HFF-Myc (cell line): Measurements from ENCODE around the gene CDCA5.

Source experiments
- DNase-seq: peaks from one replicate; pipeline ENCODE4 v3.0.0-alpha.2; 2011; ENCODE audit warnings: low read depth; ENCODE audit errors: extremely low read depth
- H3K4me3 ChIP-seq: replicated peaks from 2 replicates; pipeline ENCODE4 v1.5.1; 2011; ENCODE audit warnings: low read depth, mild to moderate bottlenecking, control low read depth, low read length
- TF ChIP-seq, protein P1 (sequence below): IDR thresholded peaks from 2 replicates; pipeline ENCODE4 v1.5.1; 2012; ENCODE audit warnings: mild to moderate bottlenecking, low read depth, low read length, control low read depth; ENCODE audit errors: missing control alignments

The CDCA5 gene

DNA sequence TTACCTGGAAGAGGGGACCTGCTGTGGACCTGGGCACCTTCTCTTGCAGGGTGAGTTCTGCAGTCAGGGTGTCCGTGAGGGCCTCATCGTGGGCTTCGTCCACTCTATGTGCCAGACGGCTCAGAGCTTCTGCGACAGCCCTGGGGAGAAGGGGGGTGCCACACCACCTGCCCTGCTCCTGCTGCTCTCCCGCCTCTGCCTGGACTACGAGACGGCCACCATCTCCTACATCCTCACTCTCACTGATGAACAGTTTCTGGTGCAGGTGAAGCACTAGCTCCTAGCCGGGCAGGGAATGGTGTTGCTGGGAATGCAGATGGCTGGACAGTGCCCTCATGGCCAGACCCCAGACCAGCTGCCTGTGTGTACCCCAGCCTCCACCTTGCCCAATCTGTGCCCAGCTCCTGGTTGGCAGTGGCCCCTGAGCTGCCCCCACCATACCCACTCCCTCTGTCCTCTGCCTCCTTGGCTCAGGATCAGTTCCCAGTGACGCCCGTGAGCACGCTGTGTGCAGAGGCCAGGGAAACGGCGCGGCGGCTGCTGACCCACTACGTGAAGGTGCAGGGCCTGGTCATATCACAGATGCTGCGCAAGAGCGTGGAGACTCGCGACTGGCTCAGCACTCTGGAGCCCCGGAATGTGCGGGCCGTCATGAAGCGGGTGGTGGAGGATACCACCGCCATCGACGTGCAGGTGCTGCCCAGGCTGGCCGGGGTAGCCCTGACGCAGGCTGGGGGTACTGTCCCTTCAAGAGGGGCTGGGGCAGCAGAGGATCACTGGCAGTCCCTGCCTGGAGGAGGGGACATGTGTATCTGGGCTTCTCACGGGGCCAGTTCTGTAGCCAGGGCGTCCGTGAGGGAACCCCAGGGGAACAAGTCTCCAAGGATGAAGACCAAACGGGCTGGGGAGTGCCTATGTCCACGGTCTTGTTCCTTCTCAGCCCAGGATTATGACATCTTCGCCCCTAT lies 25.7 kb upstream of the CDCA5 start:
- no peak overlapping the region for H3K4me3 ChIP-seq
- TF ChIP-seq, protein P1, sequence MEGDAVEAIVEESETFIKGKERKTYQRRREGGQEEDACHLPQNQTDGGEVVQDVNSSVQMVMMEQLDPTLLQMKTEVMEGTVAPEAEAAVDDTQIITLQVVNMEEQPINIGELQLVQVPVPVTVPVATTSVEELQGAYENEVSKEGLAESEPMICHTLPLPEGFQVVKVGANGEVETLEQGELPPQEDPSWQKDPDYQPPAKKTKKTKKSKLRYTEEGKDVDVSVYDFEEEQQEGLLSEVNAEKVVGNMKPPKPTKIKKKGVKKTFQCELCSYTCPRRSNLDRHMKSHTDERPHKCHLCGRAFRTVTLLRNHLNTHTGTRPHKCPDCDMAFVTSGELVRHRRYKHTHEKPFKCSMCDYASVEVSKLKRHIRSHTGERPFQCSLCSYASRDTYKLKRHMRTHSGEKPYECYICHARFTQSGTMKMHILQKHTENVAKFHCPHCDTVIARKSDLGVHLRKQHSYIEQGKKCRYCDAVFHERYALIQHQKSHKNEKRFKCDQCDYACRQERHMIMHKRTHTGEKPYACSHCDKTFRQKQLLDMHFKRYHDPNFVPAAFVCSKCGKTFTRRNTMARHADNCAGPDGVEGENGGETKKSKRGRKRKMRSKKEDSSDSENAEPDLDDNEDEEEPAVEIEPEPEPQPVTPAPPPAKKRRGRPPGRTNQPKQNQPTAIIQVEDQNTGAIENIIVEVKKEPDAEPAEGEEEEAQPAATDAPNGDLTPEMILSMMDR, result no peak
- DNase-seq, result no peak

DNA sequence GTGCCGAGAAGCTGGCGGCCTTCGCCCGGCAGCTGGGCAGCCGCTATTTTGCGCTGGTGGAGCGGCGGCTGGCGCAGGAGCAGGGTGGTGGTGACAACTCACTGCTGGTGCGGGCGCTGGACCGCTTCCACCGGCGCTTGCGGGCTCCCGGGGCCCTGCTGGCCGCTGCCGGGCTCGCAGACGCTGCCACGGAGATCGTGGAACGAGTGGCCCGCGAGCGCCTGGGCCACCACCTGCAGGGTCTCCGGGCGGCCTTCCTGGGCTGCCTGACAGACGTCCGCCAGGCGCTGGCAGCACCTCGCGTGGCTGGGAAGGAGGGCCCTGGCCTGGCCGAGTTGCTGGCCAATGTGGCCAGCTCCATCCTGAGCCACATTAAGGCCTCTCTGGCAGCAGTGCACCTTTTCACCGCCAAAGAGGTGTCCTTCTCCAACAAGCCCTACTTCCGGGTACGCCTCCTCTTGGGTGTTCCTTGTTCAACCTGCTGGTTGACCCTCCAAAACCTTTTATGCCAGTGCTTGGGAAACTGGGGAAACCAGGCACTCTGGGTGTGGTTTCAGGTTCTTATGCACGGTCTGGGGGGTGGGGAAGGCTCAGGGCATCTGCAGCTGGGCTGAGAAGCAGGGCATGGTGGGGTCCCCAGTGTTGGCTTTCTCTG lies 24.8 kb upstream of the CDCA5 start:
- TF ChIP-seq, protein P1, result no peak
- no peak for DNase-seq
- H3K4me3 ChIP-seq, result no peak overlapping the region

DNA sequence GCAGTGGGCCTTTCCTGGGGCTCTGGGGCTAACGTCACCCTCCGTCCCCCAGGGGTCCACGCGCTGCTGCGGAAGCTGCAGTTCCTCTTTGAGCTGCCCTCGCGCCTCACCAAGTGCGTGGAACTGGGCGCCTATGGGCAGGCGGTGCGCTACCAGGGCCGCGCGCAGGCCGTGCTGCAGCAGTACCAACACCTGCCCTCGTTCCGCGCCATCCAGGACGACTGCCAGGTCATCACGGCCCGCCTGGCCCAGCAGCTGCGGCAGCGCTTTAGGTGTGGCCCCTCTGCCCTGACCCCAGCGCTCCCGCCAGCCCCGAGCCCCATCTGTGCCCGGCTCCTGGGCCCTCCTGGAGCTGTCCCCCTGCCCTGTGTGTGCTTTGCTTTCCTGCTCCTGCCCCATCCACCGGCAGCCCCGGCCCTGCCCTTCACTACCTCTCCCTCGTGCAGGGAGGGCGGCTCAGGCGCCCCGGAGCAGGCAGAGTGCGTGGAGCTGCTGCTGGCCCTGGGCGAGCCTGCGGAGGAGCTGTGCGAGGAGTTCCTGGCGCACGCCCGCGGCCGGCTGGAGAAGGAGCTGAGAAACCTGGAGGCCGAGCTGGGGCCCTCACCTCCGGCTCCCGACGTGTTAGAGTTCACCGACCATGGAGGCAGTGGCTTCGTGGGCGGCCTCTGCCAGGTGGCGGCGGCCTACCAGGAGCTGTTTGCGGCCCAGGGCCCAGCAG lies 24.1 kb upstream of the CDCA5 start:
- DNase-seq, result no peak
- TF ChIP-seq, protein P1, result no peak
- no peak overlapping the region for H3K4me3 ChIP-seq

DNA sequence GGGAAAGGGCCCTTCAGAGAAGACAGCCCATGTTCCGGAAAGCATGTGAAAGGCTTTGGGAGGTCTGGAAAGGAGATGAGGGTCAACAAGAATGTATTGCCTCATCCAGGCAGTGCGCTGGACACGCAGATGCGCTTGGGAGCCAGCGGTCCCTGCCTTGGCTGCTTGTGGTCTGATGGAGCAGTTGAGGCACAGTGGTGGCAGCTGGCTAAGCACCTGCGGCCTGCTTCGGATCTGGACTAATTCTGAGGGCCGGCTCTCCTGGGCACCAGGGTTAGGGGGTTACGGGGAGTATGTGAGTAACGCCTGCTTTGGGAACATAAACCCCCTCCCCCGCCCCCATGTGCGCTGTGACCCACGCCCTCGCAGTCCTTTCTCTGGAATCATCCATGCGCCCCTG lies 23.2 kb upstream of the CDCA5 start:
- DNase-seq, result no peak
- no peak overlapping the region for H3K4me3 ChIP-seq
- TF ChIP-seq, protein P1, result no peak

DNA sequence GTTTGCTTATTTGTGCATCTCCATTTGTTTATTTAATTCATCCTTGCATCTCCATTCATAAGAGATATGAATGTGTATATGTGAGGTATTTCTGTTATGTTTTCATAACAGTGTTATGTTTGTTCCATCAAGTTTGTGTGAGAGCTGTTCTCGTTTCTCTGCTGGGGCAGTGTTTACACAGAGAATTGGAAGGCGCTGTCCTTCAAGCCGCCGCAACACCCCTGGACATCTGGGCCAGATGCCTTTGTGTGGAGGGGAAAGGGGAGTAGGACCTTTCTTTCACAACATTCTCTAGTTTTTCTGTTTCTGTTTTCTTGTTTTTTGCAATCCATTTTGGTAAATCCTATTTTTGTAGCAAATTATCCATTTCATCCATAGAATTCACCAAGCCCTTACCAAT lies 20.8 kb upstream of the CDCA5 start:
- no peak for DNase-seq
- TF ChIP-seq, protein P1, result no peak
- no peak overlapping the region for H3K4me3 ChIP-seq

DNA sequence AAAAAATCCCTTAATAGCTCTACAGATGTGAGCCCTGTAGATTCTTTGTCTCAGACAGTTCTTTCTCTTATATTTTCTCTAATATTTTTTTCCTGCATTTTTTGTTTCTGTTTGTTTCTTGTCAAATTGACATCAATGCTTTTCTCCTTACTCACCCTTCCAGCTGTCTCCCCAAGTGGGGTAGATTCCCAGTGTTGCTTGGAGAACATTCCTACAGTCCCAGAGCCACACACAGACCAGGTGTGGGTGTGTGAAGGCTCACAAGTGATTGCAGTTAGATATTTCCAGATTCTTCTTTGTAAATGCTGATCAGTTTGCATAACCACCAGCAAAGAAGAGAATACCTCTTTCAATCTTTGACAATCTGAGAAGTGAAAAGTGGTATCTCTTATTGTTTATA lies 19.6 kb upstream of the CDCA5 start:
- TF ChIP-seq, protein P1, result no peak
- DNase-seq, result no peak
- no peak overlapping the region for H3K4me3 ChIP-seq
